K562 (cell line): Measurements from ENCODE around the gene IGSF8. TPM values are rescaled to one million over a fixed set of nuclear protein-coding genes. Genes with fewer than 3 reads are reported as not detected.

Experiments
- ATAC-seq: fragments of 200-7000 bp; cut with Tn5 transposase; 3 replicates; pipeline ENCODE4 v1.9.1; 2020; ENCODE audit warnings: moderate library complexity
- BruUV-seq: library from RNA; stranded (reverse); fragments of 400-500 nt; replicated peaks from 2 replicates; lab custom pipeline; 2021; lab: Mats Ljungman, UMichigan
- CTCF ChIA-PET: fragments of 300-600 bp; formaldehyde crosslinking; extraction: SDS; loops from one replicate; lab custom pipeline; 2021; ENCODE audit warnings: low intra/inter-chr PET ratio; lab: Yijun Ruan, JAX
- POLR2A ChIA-PET: fragments of 300-600, 350-650 bp; sonication (Branson Sonifier 250); formaldehyde crosslinking; extraction: SDS; loops from one replicate; lab custom pipeline; 2021; ENCODE audit warnings: antibody characterized with exemption, inconsistent platforms; lab: Yijun Ruan, JAX
- DNase-seq, 4 experiments: peaks; one replicate each; pipeline versions ENCODE4 v3.0.0 to v3.0.0-alpha.2; 2011 to 2018; ENCODE audit warnings: low spot score in 3 of 4, mixed read lengths in 3 of 4; ENCODE audit errors: extremely low read depth in 1 of 4
- FAIRE-seq: peaks from 2 replicates; lab custom pipeline; 2011; peaks lifted over from hg19 to GRCh38; lab: Jason Lieb, UNC
- H2AFZ ChIP-seq: 2 replicates; pipeline ENCODE4 v1.6.0; 2011; ENCODE audit warnings: low read depth, low read length, control low read depth, inconsistent platforms
- H3K27ac ChIP-seq: fragments of 200-600 bp; 3 replicates; pipeline ENCODE4 v1.8.0; 2011; ENCODE audit warnings: low read depth, mild to moderate bottlenecking, control low read depth, inconsistent platforms, low read length, moderate library complexity, mixed read lengths; ENCODE audit errors: extremely low read depth
- H3K27me3 ChIP-seq, 2 experiments: fragments of 300-600 bp in 1 of 2; 2 replicates in 1 of 2; 3 replicates in 1 of 2; pipeline versions ENCODE4 v1.6.0 to v1.8.0; 2011; ENCODE audit warnings: inconsistent platforms in 2 of 2, low read length in 2 of 2, mild to moderate bottlenecking in 1 of 2, mixed read lengths in 1 of 2, moderate library complexity in 1 of 2; ENCODE audit not compliant: control insufficient read depth in 2 of 2, insufficient read depth in 2 of 2
- H3K36me3 ChIP-seq: fragments of 300-600 bp; 3 replicates; pipeline ENCODE4 v1.8.0; 2011; ENCODE audit warnings: mild to moderate bottlenecking, low read length, inconsistent platforms; ENCODE audit not compliant: control insufficient read depth, insufficient read depth
- H3K4me1 ChIP-seq, 2 experiments: fragments of 200-600 bp in 1 of 2; replicated peaks in 1 of 2; 2 replicates in 1 of 2; 3 replicates in 1 of 2; pipeline versions ENCODE4 v1.5.1 to v1.8.0; 2011; ENCODE audit warnings: inconsistent platforms in 2 of 2, low read length in 2 of 2, mild to moderate bottlenecking in 1 of 2, mixed read lengths in 1 of 2, moderate library complexity in 1 of 2; ENCODE audit not compliant: control insufficient read depth in 2 of 2, insufficient read depth in 2 of 2
- H3K4me2 ChIP-seq: 2 replicates; pipeline ENCODE4 v1.6.1; 2011; ENCODE audit warnings: low read length, control low read depth, inconsistent platforms, mixed read lengths; ENCODE audit not compliant: insufficient read depth
- H3K4me3 ChIP-seq: fragments of 200-600 bp; sonication (generic), shearing (Covaris generic); 2 replicates; pipeline ENCODE4 v1.5.1; 2016; ENCODE audit warnings: control low read depth, inconsistent platforms
- H3K79me2 ChIP-seq: fragments of 200-600 bp; 3 replicates; pipeline ENCODE4 v1.8.0; 2011; ENCODE audit warnings: low read length, inconsistent platforms; ENCODE audit not compliant: control insufficient read depth, insufficient read depth
- H3K9ac ChIP-seq, 2 experiments: 2 replicates each; pipeline versions ENCODE4 v1.6.0 to v1.6.1; 2011; ENCODE audit warnings: low read depth in 2 of 2, low read length in 2 of 2, control low read depth in 1 of 2, inconsistent platforms in 1 of 2, mild to moderate bottlenecking in 1 of 2, mixed read lengths in 1 of 2; ENCODE audit not compliant: insufficient read depth in 1 of 2
- H3K9me1 ChIP-seq: one replicate; pipeline ENCODE4 v1.6.0; 2011; ENCODE audit warnings: inconsistent platforms, mild to moderate bottlenecking, low read length, moderate library complexity; ENCODE audit not compliant: control insufficient read depth, insufficient read depth
- H3K9me3 ChIP-seq: replicated peaks from 2 replicates; pipeline ENCODE4 v1.5.1; 2011; ENCODE audit warnings: low read depth, low read length, inconsistent platforms; ENCODE audit not compliant: control insufficient read depth, insufficient read depth
- H4K20me1 ChIP-seq: replicated peaks from 2 replicates; pipeline ENCODE4 v1.6.1; 2011; ENCODE audit warnings: low read length, inconsistent platforms, mixed read lengths; ENCODE audit not compliant: control insufficient read depth, insufficient read depth
- AFF4 ChIP-seq: sonication (generic); formaldehyde crosslinking; IDR thresholded peaks from 2 replicates; pipeline ENCODE4 v1.8.0; 2023; ENCODE audit warnings: mild to moderate bottlenecking, missing genetic modification reagents
- BDP1 ChIP-seq: IDR thresholded peaks from 3 replicates; pipeline ENCODE4 v1.6.1; 2011; ENCODE audit not compliant: insufficient read length, insufficient read depth
- IRF1 ChIP-seq: sonication (generic); formaldehyde crosslinking; IDR thresholded peaks from 2 replicates; pipeline ENCODE4 v1.8.0; 2022; ENCODE audit warnings: missing genetic modification reagents, mild to moderate bottlenecking, borderline replicate concordance
- MED1 ChIP-seq: sonication (generic); formaldehyde crosslinking; IDR thresholded peaks from 2 replicates; pipeline ENCODE4 v1.8.1; 2023; ENCODE audit warnings: missing genetic modification reagents, borderline replicate concordance
- NR4A1 ChIP-seq, 2 experiments: fragments of 250-450 bp in 1 of 2; fragments of 450-650 bp in 1 of 2; sonication (Bioruptor Pico) in 1 of 2; IDR thresholded peaks; 2 replicates each; pipeline versions ENCODE4 v1.4.0 to v1.6.1; 2016 to 2020; ENCODE audit warnings: mild to moderate bottlenecking in 2 of 2, missing compliant biosample characterization in 1 of 2, missing genetic modification characterization in 1 of 2, moderate library complexity in 1 of 2
- SRF ChIP-seq, 2 experiments: fragments of 250-450, 450-650 bp in 1 of 2; sonication (Bioruptor Pico) in 1 of 2; sonication (generic) in 1 of 2; formaldehyde crosslinking; IDR thresholded peaks; 2 replicates each; pipeline versions ENCODE4 v1.5.0 to v1.5.1; 2020 to 2022; ENCODE audit warnings: mild to moderate bottlenecking in 1 of 2, missing genetic modification reagents in 1 of 2
- SRSF7 ChIP-seq: fragments of 200-400 bp; formaldehyde crosslinking; optimal IDR thresholded peaks from 2 replicates; pipeline ENCODE3; 2017; ENCODE audit warnings: mild to moderate bottlenecking, low read depth, low read length
- U2AF1 ChIP-seq: fragments of 200-400 bp; formaldehyde crosslinking; optimal IDR thresholded peaks from 2 replicates; pipeline ENCODE3; 2017; ENCODE audit warnings: mild to moderate bottlenecking, low read depth, low read length, moderate library complexity
- ZNF140 ChIP-seq: fragments of 250-450 bp; sonication (Bioruptor Pico); IDR thresholded peaks from 2 replicates; pipeline ENCODE4 v1.8.0; 2021; ENCODE audit warnings: moderate library complexity, mild to moderate bottlenecking, inconsistent platforms
- ZNF398 ChIP-seq: fragments of 250-450 bp; sonication (Bioruptor Pico); IDR thresholded peaks from 2 replicates; pipeline ENCODE4 v1.8.0; 2021; ENCODE audit warnings: moderate library complexity, mild to moderate bottlenecking, inconsistent platforms
- ZNF449 ChIP-seq: fragments of 250-450 bp; sonication (Bioruptor Pico); IDR thresholded peaks from 2 replicates; pipeline ENCODE4 v1.8.0; 2022; ENCODE audit warnings: moderate library complexity, mild to moderate bottlenecking, inconsistent platforms
- ZNF79 ChIP-seq: fragments of 250-450 bp; sonication (Bioruptor Pico); IDR thresholded peaks from 2 replicates; pipeline ENCODE4 v1.4.0; 2020; ENCODE audit warnings: low read depth, mild to moderate bottlenecking, moderate library complexity
- WGBS: fragments of 100-300 bp; shearing (Covaris generic); methylation state at CpG from one replicate; pipeline ENCODE4 v1.1.6; 2016; ENCODE audit warnings: low coverage, mixed read lengths; ENCODE audit not compliant: insufficient coverage; ENCODE audit errors: missing lambda C conversion rate; 5-methylcytosine and 5-hydroxymethylcytosine counted together
- in situ Hi-C: fragments of 300-500 bp; cut with MboI; formaldehyde crosslinking; loops from 4 replicates; pipeline ENCODE4 v1.15.0; 2018; ENCODE audit warnings: inconsistent platforms, mixed read lengths
- intact Hi-C: fragments of 100-400 bp; cut with micrococcal nuclease; formaldehyde crosslinking; loops from 2 replicates; pipeline ENCODE4 v1.14.2; 2022
- polyA plus RNA-seq, 8 experiments: library from polyadenylated mRNA; depleted of rRNA in 4 of 8; stranded (reverse) in 5 of 8; unstranded in 3 of 8; fragments of >200 nt; fragmentation: Nextera tagmentation in 2 of 8; fragmentation: Illumina TruSeq in 1 of 8; extraction: Ambion mirVana in 2 of 8; extraction: Trizol in 1 of 8; gene quantifications; 2 replicates each; pipeline versions ENCODE4 v1.2.1 to v1.2.3, GENCODE V29; 2011 to 2014; ENCODE audit warnings: inconsistent platforms in 1 of 8, missing spikeins in 1 of 8
- total RNA-seq, 7 experiments: library from RNA; depleted of rRNA in 6 of 7; stranded (reverse); fragments of >200 nt in 6 of 7; fragmentation: Illumina TruSeq in 2 of 7; extraction: Trizol in 2 of 7; gene quantifications; 2 replicates each; pipeline versions ENCODE4 v1.2.1 to v1.2.3, GENCODE V29; 2011 to 2021; ENCODE audit warnings: low replicate concordance in 1 of 7

The IGSF8 gene
- total and polyA plus RNA-seq, 9 of the 15 experiments (the other 6 are each of a cell fraction or from before 2014, with no cell fraction given) = 0.32 to 11.7 (median 3.2) TPM

GRCh38 chr1:160079448-160079847 lies 19.0 kb downstream of the IGSF8 start:
- H2AFZ ChIP-seq = no peak overlapping the region
- BruUV-seq = no TSS peak
- H3K27ac ChIP-seq = no peak overlapping the region
- intact Hi-C loops = no loop called here
- peaks cover 0 to 9% of the 10 kb centered on the region in 2 experiments; a peak in 1 of 5 replicates for H3K4me1 ChIP-seq
- no peaks in the 10 kb centered on the region for H3K9me1 ChIP-seq
- ChIA-PET CTCF (interaction anchor here (0.7 to 1.7 kb wide), 5 partner anchors 22 to 143 kb away, joined by 3 to 7 read pairs (median 4); no protein-coding TSS in a partner anchor), POLR2A (interaction anchor here (1.2 kb wide), 1 partner anchor 15 kb away, joined by 4 read pairs; no protein-coding TSS in a partner anchor)
- no peaks in the 10 kb centered on the region for H3K36me3 ChIP-seq
- no peak overlapping the region for H3K4me3 ChIP-seq
- no peak for FAIRE-seq
- no peaks in the 10 kb centered on the region for H3K79me2 ChIP-seq
- no peak for ATAC-seq
- WGBS = 1% methylated on average over 4 of the region's 4 CpGs
- H3K9ac ChIP-seq = no peak overlapping the region
- H3K4me2 ChIP-seq = no peak overlapping the region
- DNase-seq = no peak
- in situ Hi-C loops = no loop called here
- peaks cover 13 to 43% of the 10 kb centered on the region in 2 experiments; a peak in 4 of 5 replicates for H3K27me3 ChIP-seq
- no peaks in the 10 kb centered on the region for H4K20me1 ChIP-seq
- H3K9me3 ChIP-seq = no peaks in the 10 kb centered on the region
- TF ChIP-seq ZNF79 = no peak
- TF ChIP-seq IRF1 (CRISPR knock-in tag) = no peak
- TF ChIP-seq SRF (CRISPR knock-in tag; IDR thresholded peaks at IDR 0.05) = no peak
- TF ChIP-seq BDP1 = no peak
- TF ChIP-seq ZNF449 (CRISPR knock-in tag) = no peak
- no peak for TF ChIP-seq ZNF140
- TF ChIP-seq SRSF7 = no peak
- TF ChIP-seq NR4A1 (CRISPR knock-in tag; IDR thresholded peaks at IDR 0.05) = no peak
- TF ChIP-seq NR4A1 (tag; IDR thresholded peaks at IDR 0.05) = no peak
- no peak for TF ChIP-seq ZNF398 (CRISPR knock-in tag)
- no peak for TF ChIP-seq U2AF1
- no peak for TF ChIP-seq MED1 (CRISPR knock-in tag)
- no peak for TF ChIP-seq AFF4 (CRISPR knock-in tag)
